ENCODE data around the gene FBLN2.

- no peak for TF ChIP-seq CTCF (optimal IDR thresholded peaks at IDR 0.05 in 1 of 3, IDR thresholded peaks at IDR 0.05 in 1 of 3, conservative IDR thresholded peaks at IDR 0.05 in 1 of 3; ENCODE audit: extremely low read depth in 1 of 3, insufficient read depth in 2 of 3, low read length in 3 of 3)
- TF ChIP-seq EZH2 (IDR thresholded peaks at IDR 0.05; ENCODE audit: low read length), result no peak
Observed at GRCh38 chr3:13677272-13677671, 128.3 kb downstream of the FBLN2 start.

Measured in keratinocyte (primary cell).